Measurements from ENCODE around the gene MRPS15.

MRPS15 gene

DNA sequence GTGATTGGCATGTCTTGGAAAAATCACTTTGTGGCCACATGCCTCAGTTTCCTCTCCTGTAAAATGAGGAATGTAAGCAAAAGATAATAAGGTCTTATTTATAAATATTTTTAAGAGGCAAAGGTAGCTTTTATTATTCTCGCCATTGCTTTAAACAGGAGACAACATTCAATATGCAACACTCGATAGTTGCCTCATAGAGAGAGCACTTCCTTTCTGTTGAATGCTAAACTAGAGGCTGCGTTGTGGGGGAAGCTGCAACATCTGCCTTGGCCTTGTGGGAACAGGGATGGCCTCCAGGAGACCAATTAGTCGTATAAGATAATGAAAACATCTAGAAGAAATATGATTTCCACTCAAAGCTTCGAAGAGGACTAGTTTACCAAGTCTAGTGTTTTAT is 17.4 kb downstream of the MRPS15 start:
- no CpG with 5 or more reads among the region's 5 CpGs for WGBS (ENCODE audit: insufficient coverage, insufficient read length)
- DNase-seq (ENCODE audit: low read depth, low spot score), result no peak
- Histone ChIP-seq H3K36me3 (ENCODE audit: control insufficient read depth, insufficient read depth, low read length) (no peaks in the 10 kb centered on the region), H3K4me3 (ENCODE audit: low read length) (no peak overlapping the region), H3K27me3 (ENCODE audit: control insufficient read depth, insufficient read depth, low read length) (no peaks in the 10 kb centered on the region), H3K27ac (ENCODE audit: low read length) (no peak overlapping the region), H3K4me1 (ENCODE audit: control insufficient read depth, insufficient read depth, low read length) (no peaks in the 10 kb centered on the region; the same call in 1 of the 2 replicates), H3K9me3 (ENCODE audit: control insufficient read depth, insufficient read depth, low read length) (no peaks in the 10 kb centered on the region)

DNA sequence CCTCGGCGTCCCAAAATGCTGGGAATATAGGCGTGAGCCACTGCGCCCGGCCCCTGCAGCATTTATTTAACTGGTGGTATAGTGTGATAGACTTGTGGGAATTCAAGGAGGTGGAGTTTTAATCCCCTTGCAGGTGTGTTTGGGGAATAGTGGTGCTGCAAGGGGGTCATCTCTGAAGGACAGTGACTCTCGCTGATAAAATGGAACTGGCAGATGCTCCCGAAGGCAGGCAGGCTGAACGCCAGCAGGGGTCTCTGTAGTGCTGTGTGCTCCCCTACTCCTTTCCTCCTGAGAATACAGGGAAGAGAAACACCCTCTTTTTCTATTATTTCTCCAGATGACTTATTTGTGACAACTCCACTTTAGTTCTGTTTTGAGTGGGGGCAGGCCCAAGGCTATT is 17.9 kb downstream of the MRPS15 start:
- WGBS (ENCODE audit: insufficient coverage, insufficient read length), result no CpG with 5 or more reads among the region's 8 CpGs
- Histone ChIP-seq H3K9me3 (ENCODE audit: control insufficient read depth, insufficient read depth, low read length) (no peaks in the 10 kb centered on the region), H3K36me3 (ENCODE audit: control insufficient read depth, insufficient read depth, low read length) (no peaks in the 10 kb centered on the region), H3K4me3 (ENCODE audit: low read length) (no peak overlapping the region), H3K27ac (ENCODE audit: low read length) (no peak overlapping the region), H3K4me1 (ENCODE audit: control insufficient read depth, insufficient read depth, low read length) (no peaks in the 10 kb centered on the region; the same call in 1 of the 2 replicates), H3K27me3 (ENCODE audit: control insufficient read depth, insufficient read depth, low read length) (no peaks in the 10 kb centered on the region)
- DNase-seq (ENCODE audit: low read depth, low spot score), result no peak

DNA sequence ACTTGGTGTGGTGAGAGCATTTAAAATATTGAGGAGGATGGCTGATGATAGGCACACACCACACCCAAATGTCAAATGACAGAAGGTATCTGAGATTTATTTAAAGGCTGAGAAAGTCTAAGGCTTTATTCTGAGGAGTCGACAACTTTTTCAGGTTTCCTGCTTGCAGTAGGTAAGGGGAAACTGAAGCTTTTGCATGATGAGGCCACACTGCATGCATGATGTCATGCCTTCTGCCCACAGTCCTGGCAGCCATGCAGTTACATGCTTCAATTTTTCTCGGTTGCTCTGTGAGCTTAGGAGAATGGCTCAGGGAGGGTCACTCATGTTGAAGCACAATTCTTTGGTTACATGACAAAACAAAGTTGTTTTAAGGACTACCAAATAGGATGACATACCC is 20.9 kb downstream of the MRPS15 start:
- WGBS (ENCODE audit: insufficient coverage, insufficient read length), result no CpG with 5 or more reads among the region's 2 CpGs
- H3K36me3 ChIP-seq (ENCODE audit: control insufficient read depth, insufficient read depth, low read length), result no peaks in the 10 kb centered on the region
- H3K27me3 ChIP-seq (ENCODE audit: control insufficient read depth, insufficient read depth, low read length), result no peaks in the 10 kb centered on the region
- H3K4me3 ChIP-seq (ENCODE audit: low read length), result no peak overlapping the region
- no peaks in the 10 kb centered on the region for H3K9me3 ChIP-seq (ENCODE audit: control insufficient read depth, insufficient read depth, low read length)
- no peak for DNase-seq (ENCODE audit: low read depth, low spot score)
- H3K4me1 ChIP-seq (ENCODE audit: control insufficient read depth, insufficient read depth, low read length), result no peaks in the 10 kb centered on the region
- H3K27ac ChIP-seq (ENCODE audit: low read length), result no peak overlapping the region

DNA sequence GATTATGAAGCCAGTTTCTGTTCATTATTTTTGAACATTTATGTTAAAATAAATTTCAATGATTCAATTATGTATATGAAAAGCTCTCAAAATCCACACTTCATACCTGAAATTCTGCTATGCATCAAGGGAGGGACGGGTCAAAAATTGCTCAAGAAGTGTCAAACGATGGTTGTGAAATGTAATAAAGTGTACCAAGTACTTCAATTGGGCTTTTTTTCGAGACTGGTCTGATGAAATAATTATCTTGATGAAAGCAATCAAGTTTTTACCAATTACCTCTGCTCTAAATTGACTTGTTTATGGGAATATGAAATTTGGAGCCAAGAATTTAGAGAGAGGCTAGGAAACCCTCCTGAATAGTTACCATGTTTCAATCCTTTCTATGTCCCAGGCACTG is 21.8 kb downstream of the MRPS15 start:
- Histone ChIP-seq H3K4me3 (ENCODE audit: low read length) (no peak overlapping the region), H3K36me3 (ENCODE audit: control insufficient read depth, insufficient read depth, low read length) (no peaks in the 10 kb centered on the region), H3K4me1 (ENCODE audit: control insufficient read depth, insufficient read depth, low read length) (no peaks in the 10 kb centered on the region), H3K27ac (ENCODE audit: low read length) (no peak overlapping the region), H3K27me3 (ENCODE audit: control insufficient read depth, insufficient read depth, low read length) (no peaks in the 10 kb centered on the region), H3K9me3 (ENCODE audit: control insufficient read depth, insufficient read depth, low read length) (no peaks in the 10 kb centered on the region)
- WGBS (ENCODE audit: insufficient coverage, insufficient read length), result no CpG with 5 or more reads among the region's 3 CpGs
- no peak for DNase-seq (ENCODE audit: low read depth, low spot score)

DNA sequence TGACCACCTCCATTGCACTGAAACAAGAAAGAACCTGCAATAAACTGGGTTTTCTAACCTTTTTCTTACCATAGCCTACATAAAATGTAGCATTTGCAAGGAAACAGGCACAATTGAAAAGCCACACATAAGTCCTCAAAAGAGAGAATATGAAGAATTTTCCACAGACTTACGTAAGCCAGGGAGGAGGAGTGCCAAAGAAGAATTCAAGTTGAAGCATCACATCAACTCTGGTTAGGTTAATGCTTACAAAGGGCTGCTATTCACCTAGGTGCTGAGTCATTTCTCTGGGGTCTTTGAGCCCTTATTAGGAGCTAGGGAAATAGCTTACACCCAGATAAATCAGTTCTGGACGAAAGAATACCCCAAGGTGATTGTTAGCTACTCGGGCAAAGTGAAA is 23.5 kb downstream of the MRPS15 start:
- Histone ChIP-seq H3K27me3 (ENCODE audit: control insufficient read depth, insufficient read depth, low read length) (no peaks in the 10 kb centered on the region), H3K36me3 (ENCODE audit: control insufficient read depth, insufficient read depth, low read length) (no peaks in the 10 kb centered on the region), H3K9me3 (ENCODE audit: control insufficient read depth, insufficient read depth, low read length) (no peaks in the 10 kb centered on the region), H3K4me1 (ENCODE audit: control insufficient read depth, insufficient read depth, low read length) (no peaks in the 10 kb centered on the region), H3K4me3 (ENCODE audit: low read length) (no peak overlapping the region), H3K27ac (ENCODE audit: low read length) (no peak overlapping the region)
- DNase-seq (ENCODE audit: low read depth, low spot score), result no peak
- WGBS (ENCODE audit: insufficient coverage, insufficient read length), result no CpG with 5 or more reads among the region's 3 CpGs

DNA sequence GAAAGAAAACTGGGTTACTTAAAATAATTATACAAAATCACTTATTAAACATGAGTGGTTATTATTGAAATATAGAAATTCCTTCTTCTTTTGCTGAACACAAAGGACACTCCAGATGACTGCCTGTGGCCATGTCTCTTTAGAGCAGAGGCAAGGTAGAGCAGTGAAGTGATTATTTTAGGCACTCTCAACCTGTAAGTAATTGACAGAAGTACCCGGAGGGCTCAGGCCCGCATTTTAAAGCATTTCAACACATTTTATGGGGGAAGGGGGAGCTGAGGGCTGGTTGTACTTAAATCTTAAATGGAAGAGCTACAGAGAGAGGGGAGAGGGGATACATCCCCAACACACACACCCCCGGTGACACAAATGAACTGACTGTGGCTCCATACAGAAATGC is 24.1 kb downstream of the MRPS15 start:
- Histone ChIP-seq H3K4me3 (ENCODE audit: low read length) (no peak overlapping the region), H3K4me1 (ENCODE audit: control insufficient read depth, insufficient read depth, low read length) (no peaks in the 10 kb centered on the region), H3K36me3 (ENCODE audit: control insufficient read depth, insufficient read depth, low read length) (no peaks in the 10 kb centered on the region), H3K9me3 (ENCODE audit: control insufficient read depth, insufficient read depth, low read length) (no peaks in the 10 kb centered on the region), H3K27me3 (ENCODE audit: control insufficient read depth, insufficient read depth, low read length) (no peaks in the 10 kb centered on the region), H3K27ac (ENCODE audit: low read length) (no peak overlapping the region)
- DNase-seq (ENCODE audit: low read depth, low spot score), result no peak
- WGBS (ENCODE audit: insufficient coverage, insufficient read length), result no CpG with 5 or more reads among the region's 3 CpGs

DNA sequence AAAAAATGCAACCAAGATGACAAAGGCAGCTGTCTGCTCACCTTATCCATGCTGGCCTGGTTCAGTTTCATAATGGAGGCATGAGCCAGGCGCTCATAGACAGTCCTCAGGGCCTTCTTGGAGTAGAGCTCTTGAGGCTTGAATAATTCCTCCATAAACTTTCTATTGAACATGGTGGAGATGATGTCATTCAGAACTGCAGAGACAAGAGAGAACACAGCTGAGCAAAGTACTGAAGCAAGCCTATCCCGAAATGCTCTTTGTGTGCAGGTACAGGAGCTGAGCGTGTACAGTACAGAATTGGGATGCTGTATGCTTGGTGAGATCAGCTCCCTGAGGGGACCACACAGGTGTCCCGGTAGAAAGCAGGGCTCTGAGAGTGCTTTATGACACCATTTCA is 25.5 kb downstream of the MRPS15 start:
- H3K27ac ChIP-seq (ENCODE audit: low read length), result no peak overlapping the region
- no peak for DNase-seq (ENCODE audit: low read depth, low spot score)
- H3K27me3 ChIP-seq (ENCODE audit: control insufficient read depth, insufficient read depth, low read length), result no peaks in the 10 kb centered on the region
- no peaks in the 10 kb centered on the region for H3K4me1 ChIP-seq (ENCODE audit: control insufficient read depth, insufficient read depth, low read length)
- H3K36me3 ChIP-seq (ENCODE audit: control insufficient read depth, insufficient read depth, low read length), result no peaks in the 10 kb centered on the region
- no peaks in the 10 kb centered on the region for H3K9me3 ChIP-seq (ENCODE audit: control insufficient read depth, insufficient read depth, low read length)
- no CpG with 5 or more reads among the region's 4 CpGs for WGBS (ENCODE audit: insufficient coverage, insufficient read length)
- H3K4me3 ChIP-seq (ENCODE audit: low read length), result no peak overlapping the region

DNA sequence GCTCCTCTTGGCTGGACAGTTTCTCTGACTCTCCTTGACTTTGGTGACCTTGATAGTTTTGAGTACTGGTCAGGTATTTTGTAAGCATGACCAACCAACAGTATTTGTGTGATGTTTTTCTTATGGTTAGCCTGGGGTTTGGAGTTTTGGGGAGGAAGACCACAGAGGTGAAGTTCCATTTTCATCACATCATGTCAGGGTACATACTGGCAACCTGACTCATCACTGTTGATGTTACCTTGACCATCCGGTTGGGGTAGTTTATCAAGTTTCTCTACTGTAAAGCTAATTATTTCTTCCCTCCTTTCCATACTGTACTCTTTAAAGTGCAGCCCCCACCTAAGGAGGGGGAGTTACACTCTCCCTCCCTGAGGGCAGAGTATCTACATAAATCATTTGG is 27.4 kb downstream of the MRPS15 start:
- Histone ChIP-seq H3K36me3 (ENCODE audit: control insufficient read depth, insufficient read depth, low read length) (no peaks in the 10 kb centered on the region), H3K4me3 (ENCODE audit: low read length) (no peak overlapping the region), H3K27me3 (ENCODE audit: control insufficient read depth, insufficient read depth, low read length) (no peaks in the 10 kb centered on the region), H3K27ac (ENCODE audit: low read length) (no peak overlapping the region), H3K9me3 (ENCODE audit: control insufficient read depth, insufficient read depth, low read length) (no peaks in the 10 kb centered on the region), H3K4me1 (ENCODE audit: control insufficient read depth, insufficient read depth, low read length) (no peaks in the 10 kb centered on the region)
- no peak for DNase-seq (ENCODE audit: low read depth, low spot score)
- no CpG with 5 or more reads among the region's 1 CpG for WGBS (ENCODE audit: insufficient coverage, insufficient read length)

DNA sequence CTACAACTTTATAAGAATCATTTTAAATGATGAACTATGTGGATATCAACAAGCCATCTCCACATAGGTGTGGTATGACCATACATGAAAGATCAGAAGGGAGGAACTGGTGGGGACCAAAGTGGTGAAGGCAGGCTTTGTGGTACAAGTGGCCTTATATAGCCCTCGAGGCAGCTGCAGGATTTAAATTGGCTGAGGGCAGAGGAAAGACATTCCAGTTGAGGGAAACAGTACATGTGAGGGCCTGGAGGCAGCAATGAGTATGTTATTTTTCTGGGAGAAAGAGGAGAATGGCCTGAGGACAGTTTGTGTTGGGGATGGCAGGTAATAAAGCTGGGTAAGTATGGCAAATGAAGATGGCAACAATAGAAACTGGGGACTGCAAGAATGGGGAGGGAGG is 31.1 kb downstream of the MRPS15 start:
- no peak for DNase-seq (ENCODE audit: low read depth, low spot score)
- no peaks in the 10 kb centered on the region for H3K36me3 ChIP-seq (ENCODE audit: control insufficient read depth, insufficient read depth, low read length)
- no peak overlapping the region for H3K4me3 ChIP-seq (ENCODE audit: low read length)
- no CpG with 5 or more reads among the region's 1 CpG for WGBS (ENCODE audit: insufficient coverage, insufficient read length)
- H3K9me3 ChIP-seq (ENCODE audit: control insufficient read depth, insufficient read depth, low read length), result no peaks in the 10 kb centered on the region
- H3K27ac ChIP-seq (ENCODE audit: low read length), result no peak overlapping the region
- no peaks in the 10 kb centered on the region for H3K27me3 ChIP-seq (ENCODE audit: control insufficient read depth, insufficient read depth, low read length)
- H3K4me1 ChIP-seq (ENCODE audit: control insufficient read depth, insufficient read depth, low read length), result no peaks in the 10 kb centered on the region

DNA sequence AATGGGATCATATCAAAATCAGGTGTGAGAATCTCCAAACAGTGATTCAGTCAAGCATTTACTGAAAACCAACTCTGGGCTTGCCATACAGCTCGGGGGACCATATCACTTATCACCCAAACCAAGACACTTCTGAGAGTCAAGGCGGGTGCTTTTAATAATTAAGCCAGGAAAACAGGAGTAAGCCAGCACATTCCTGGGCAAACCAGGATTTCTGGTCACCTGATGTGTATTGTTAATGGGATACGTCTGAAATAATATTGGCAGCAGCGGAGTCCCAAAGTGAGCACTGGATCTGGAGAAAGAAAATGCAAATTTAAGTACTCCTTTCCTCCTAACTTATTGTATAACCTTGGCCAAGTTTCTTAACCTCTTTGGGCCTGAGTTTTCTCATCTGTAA is 31.6 kb downstream of the MRPS15 start:
- Histone ChIP-seq H3K9me3 (ENCODE audit: control insufficient read depth, insufficient read depth, low read length) (no peaks in the 10 kb centered on the region), H3K4me3 (ENCODE audit: low read length) (no peak overlapping the region), H3K27me3 (ENCODE audit: control insufficient read depth, insufficient read depth, low read length) (no peaks in the 10 kb centered on the region), H3K36me3 (ENCODE audit: control insufficient read depth, insufficient read depth, low read length) (no peaks in the 10 kb centered on the region), H3K4me1 (ENCODE audit: control insufficient read depth, insufficient read depth, low read length) (no peaks in the 10 kb centered on the region), H3K27ac (ENCODE audit: low read length) (no peak overlapping the region)
- WGBS (ENCODE audit: insufficient coverage, insufficient read length), result no CpG with 5 or more reads among the region's 4 CpGs
- DNase-seq (ENCODE audit: low read depth, low spot score), result no peak

DNA sequence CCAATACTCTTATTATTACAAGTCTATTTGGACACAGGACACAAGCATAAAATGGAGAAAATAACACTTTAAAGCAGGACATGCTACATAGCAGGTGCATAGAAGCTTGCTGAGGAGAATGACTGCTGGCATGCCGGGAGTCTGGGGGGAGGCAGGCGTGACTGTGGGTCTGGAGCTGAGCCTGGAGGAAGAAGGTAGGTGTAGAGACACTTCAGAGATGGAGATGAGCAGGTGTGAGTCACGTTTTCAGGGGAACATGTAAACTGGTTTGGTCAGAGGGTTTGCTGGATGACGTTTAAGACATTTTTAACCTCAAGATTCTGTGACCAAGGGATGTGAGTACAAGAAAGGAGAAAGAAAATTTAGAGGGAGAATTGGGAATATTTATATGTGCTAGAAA is 38.4 kb downstream of the MRPS15 start:
- DNase-seq (ENCODE audit: low read depth, low spot score), result no peak

More for the DNA sequence above, 38.4 kb downstream of the MRPS15 start:
- Histone ChIP-seq H3K27me3 (ENCODE audit: control insufficient read depth, insufficient read depth, low read length) (no peaks in the 10 kb centered on the region), H3K27ac (ENCODE audit: low read length) (no peak overlapping the region), H3K4me1 (ENCODE audit: control insufficient read depth, insufficient read depth, low read length) (no peaks in the 10 kb centered on the region), H3K36me3 (ENCODE audit: control insufficient read depth, insufficient read depth, low read length) (no peaks in the 10 kb centered on the region), H3K9me3 (ENCODE audit: control insufficient read depth, insufficient read depth, low read length) (no peaks in the 10 kb centered on the region), H3K4me3 (ENCODE audit: low read length) (no peak overlapping the region)
- WGBS (ENCODE audit: insufficient coverage, insufficient read length), result no CpG with 5 or more reads among the region's 4 CpGs
